Measurements from ENCODE around the gene CRKL.
"Not testable (repeated sequence)": the region's sequence is repeated elsewhere in the genome, so short reads cannot be mapped to it uniquely, and the experiment has no call there.

Gene CRKL

GRCh38 chr22:20916916-20917810 lies at the start of gene CRKL:
Gene CRKL (plus strand): TSS chr22:20917407. CDS start chr22:20917935, 528 bp downstream.
- peak; percentile 100 for DNase-seq (ENCODE audit: low spot score)

- no peak for DNase-seq (ENCODE audit: low spot score)
Observed at GRCh38 chr22:20868025-20868962, 48.9 kb upstream of the CRKL start.

GRCh38 chr22:20869234-20869633 lies 48.0 kb upstream of the CRKL start:
- DNase-seq (ENCODE audit: low spot score), result no peak

GRCh38 chr22:20873214-20873613 lies 44.0 kb upstream of the CRKL start:
- DNase-seq (ENCODE audit: low spot score), result no peak

GRCh38 chr22:20875296-20875695 lies 41.9 kb upstream of the CRKL start:
- DNase-seq (ENCODE audit: low spot score), result no peak

GRCh38 chr22:20877715-20878114 lies 39.5 kb upstream of the CRKL start:
- no peak for DNase-seq (ENCODE audit: low spot score)

- DNase-seq (ENCODE audit: low spot score), result no peak
Observed at GRCh38 chr22:20881231-20881630, 36.0 kb upstream of the CRKL start.

- no peak for DNase-seq (ENCODE audit: low spot score)
Observed at GRCh38 chr22:20881869-20882815, 35.1 kb upstream of the CRKL start.

GRCh38 chr22:20882855-20883254 lies 34.4 kb upstream of the CRKL start:
- DNase-seq (ENCODE audit: low spot score), result no peak

GRCh38 chr22:20884454-20884853 lies 32.8 kb upstream of the CRKL start:
- no peak for DNase-seq (ENCODE audit: low spot score)

GRCh38 chr22:20885017-20885556 lies 32.1 kb upstream of the CRKL start:
- no peak for DNase-seq (ENCODE audit: low spot score)

GRCh38 chr22:20885557-20886323 lies 31.5 kb upstream of the CRKL start:
- DNase-seq (ENCODE audit: low spot score), result peak; percentile 62

- DNase-seq (ENCODE audit: low spot score), result no peak
Observed at GRCh38 chr22:20887375-20887774, 29.8 kb upstream of the CRKL start.

- DNase-seq (ENCODE audit: low spot score), result no peak
Observed at GRCh38 chr22:20889025-20889704, 28.0 kb upstream of the CRKL start.

GRCh38 chr22:20889904-20890540 lies 27.2 kb upstream of the CRKL start:
- no peak for DNase-seq (ENCODE audit: low spot score)

- no peak for DNase-seq (ENCODE audit: low spot score)
Observed at GRCh38 chr22:20890975-20891374, 26.2 kb upstream of the CRKL start.

GRCh38 chr22:20897737-20898136 lies 19.5 kb upstream of the CRKL start:
- DNase-seq (ENCODE audit: low spot score), result not testable (repeated sequence)

GRCh38 chr22:20899827-20900423 lies 17.3 kb upstream of the CRKL start:
- DNase-seq (ENCODE audit: low spot score), result no peak

All from germinal center (tissue), 1 donor.